HG03103 (cell line): ENCODE measurements around the gene MPST.
"Not testable (repeated sequence)": the region's sequence is repeated elsewhere in the genome, so short reads cannot be mapped to it uniquely, and the experiment has no call there.

Experiments used
- ATAC-seq: cut with Tn5 transposase; IDR thresholded peaks from one replicate; pipeline ENCODE4 v1.9.1; 2021; ENCODE audit warnings: low read depth; ENCODE audit not compliant: unreplicated experiment

MPST gene

GRCh38 chr22:37059876-37060449 lies 40.4 kb downstream of the MPST start:
- no peak for ATAC-seq

GRCh38 chr22:37060801-37061610 lies 41.5 kb downstream of the MPST start:
- ATAC-seq, result no peak

- ATAC-seq, result no peak
Observed at GRCh38 chr22:37061611-37062375, 42.3 kb downstream of the MPST start.

- ATAC-seq, result no peak
Observed at GRCh38 chr22:37062376-37062675, 42.8 kb downstream of the MPST start.

GRCh38 chr22:37062702-37063381 lies 43.3 kb downstream of the MPST start:
- ATAC-seq, result no peak

GRCh38 chr22:37063431-37064420 lies 44.2 kb downstream of the MPST start:
- no peak for ATAC-seq

- ATAC-seq, result no peak
Observed at GRCh38 chr22:37064553-37064952, 45.0 kb downstream of the MPST start.

GRCh38 chr22:37065180-37065579 lies 45.6 kb downstream of the MPST start:
- no peak for ATAC-seq

GRCh38 chr22:37065961-37066360 lies 46.4 kb downstream of the MPST start:
- ATAC-seq, result no peak

GRCh38 chr22:37067428-37067827 lies 47.9 kb downstream of the MPST start:
- no peak for ATAC-seq

- ATAC-seq, result no peak
Observed at GRCh38 chr22:37068859-37069258, 49.3 kb downstream of the MPST start.

- ATAC-seq, result no peak
Observed at GRCh38 chr22:37069319-37069718, 49.8 kb downstream of the MPST start.

GRCh38 chr22:37069719-37070118 lies 50.2 kb downstream of the MPST start:
- no peak for ATAC-seq

- ATAC-seq, result no peak
Observed at GRCh38 chr22:37070334-37070733, 50.8 kb downstream of the MPST start.

- no peak for ATAC-seq
Observed at GRCh38 chr22:37070744-37071143, 51.2 kb downstream of the MPST start.

GRCh38 chr22:37071850-37072592 lies 52.5 kb downstream of the MPST start:
- not testable (repeated sequence) for ATAC-seq

GRCh38 chr22:37072673-37073072 lies 53.1 kb downstream of the MPST start:
- no peak for ATAC-seq

- ATAC-seq, result no peak
Observed at GRCh38 chr22:37074537-37074936, 55.0 kb downstream of the MPST start.

GRCh38 chr22:37075046-37075445 lies 55.5 kb downstream of the MPST start:
- ATAC-seq, result no peak
